HPDE6-E6E7 (cell line): ENCODE results near the gene COX7A2.

ENCODE experiments used
- DNase-seq: peaks from one replicate; pipeline ENCODE4 v3.0.0; 2011; ENCODE audit warnings: missing footprints; ENCODE audit errors: extremely low spot score

COX7A2 gene

DNA sequence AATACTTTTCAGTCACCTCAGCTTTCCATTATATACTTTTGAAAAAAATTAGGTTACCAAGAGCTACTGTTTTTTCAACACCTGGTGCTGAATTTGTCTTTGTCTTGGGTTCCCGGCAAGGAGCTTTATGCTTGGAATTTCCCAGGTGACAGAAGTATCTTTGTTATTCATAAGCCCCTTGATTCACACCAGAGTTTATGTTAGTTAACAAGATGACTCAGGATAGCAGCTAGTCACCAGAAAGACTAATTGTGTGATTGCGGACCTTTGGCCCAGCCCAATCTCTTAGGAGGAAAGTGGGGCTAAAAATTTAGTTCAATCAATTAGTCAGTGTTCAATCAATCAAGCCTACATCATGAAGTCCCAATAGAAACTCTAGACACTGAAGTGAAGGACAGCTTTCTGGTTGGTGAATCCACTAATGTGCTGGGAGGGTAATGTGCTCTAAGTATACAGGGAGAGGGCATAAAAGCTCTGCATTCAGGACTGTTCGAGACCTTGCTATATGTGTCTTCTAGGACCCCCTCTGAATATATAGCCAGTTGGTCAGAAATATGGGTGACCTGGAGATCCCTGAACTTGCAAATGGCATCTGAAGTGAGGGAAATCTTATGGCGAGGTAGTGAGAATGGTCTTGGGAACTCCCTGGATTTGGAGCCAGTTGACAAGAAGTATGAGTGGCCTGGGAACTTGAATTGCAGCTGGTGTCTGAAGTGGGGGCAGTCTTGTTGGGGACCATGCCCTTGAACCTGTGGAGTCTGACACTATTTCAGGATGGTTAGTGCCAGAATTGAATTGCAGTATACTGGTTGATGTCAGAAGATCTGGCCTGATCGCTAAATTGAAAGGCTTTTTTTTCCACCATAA is 24.8 kb upstream of the COX7A2 start:
- no peak for DNase-seq

DNA sequence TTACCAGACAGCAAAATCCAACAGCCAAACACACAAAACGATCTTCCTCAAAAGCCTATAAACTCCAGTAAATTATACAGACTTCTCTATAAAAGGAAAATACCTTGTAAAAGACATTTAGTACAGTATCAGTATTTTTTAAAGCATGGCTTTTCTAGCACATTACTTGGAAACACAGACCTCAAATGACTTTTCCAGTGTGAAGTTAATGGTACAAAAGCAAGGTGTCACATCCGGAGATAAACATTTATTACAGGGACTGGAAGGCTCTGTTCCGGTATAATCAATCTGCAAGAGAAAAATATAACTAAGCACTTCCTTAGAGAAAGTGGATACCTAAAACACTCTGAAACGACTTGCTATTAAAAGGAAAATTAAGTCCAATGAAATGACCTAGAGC is 23.9 kb upstream of the COX7A2 start:
- no peak for DNase-seq

DNA sequence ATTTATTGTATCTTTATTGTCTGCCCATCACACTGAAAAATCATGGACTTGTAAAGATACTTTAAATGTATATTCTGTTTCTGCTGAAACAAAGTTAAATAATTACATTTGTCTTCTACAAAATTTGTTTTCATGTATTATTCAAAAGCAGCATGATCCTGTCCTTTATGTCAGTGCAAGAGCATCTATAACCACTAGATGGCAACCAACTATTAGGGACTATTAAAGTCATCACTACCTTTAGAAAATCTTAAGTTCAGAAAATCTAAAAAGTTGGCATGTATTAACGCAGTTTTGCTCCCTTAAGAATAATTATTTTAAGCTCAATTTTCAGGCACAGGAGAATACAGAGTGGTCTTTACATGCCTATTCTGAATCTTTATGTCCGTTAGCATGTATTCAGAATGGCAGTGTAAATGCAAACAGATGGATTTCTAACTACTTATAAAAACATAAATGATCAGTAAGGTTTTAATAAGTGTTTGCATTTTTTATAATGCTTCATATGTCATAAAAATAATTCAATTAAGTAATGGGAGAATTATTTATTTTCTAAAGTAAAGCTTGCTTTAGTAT is 23.2 kb upstream of the COX7A2 start:
- DNase-seq = no peak

DNA sequence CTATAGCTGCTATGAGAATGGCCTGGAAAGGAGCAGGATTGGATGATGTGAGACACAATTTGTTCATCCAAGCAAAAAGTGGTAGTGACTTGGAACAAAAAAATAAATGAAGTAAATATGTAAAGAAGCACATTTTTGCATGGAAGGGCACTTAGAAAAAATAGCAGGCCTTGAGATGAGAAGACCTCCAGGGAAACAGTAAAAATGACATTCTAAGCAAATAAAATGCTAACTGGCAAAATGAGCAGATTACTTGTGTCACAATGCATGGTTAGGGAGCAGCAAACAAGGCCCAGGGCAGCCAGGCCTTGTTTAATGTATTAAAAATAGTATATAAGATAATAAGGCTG is 19.8 kb upstream of the COX7A2 start:
- no peak for DNase-seq

DNA sequence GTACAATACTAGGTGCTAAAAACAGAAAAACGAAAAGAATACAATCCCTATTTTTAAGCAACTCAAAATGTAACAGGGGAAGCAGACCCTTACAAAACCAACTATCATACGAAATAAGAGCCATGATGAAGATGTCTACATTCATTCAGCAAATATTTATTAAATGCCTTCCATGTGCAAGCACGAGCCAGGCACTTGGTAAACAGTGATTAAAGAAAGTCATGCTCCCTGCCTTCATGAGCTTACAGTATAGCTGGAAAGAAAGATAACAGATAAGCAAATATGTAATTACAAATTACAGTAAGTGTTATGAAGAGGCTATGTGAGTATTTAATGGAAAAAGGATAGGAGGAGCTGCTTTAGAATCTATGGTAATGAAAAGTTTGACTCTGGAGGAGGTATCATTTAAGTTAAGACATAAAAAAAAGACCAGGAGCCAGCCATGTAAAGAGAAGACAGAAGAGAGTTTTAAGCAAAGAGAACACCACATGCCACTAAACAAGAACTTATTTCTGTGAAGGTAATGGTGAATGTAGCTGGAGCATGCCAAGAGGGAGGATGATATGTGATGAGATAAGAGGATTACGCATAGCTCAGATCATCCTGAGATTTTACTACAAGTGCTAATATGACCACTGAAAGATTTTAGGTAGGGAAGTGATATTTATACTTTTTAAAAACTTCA is 19.3 kb upstream of the COX7A2 start:
- no peak for DNase-seq

DNA sequence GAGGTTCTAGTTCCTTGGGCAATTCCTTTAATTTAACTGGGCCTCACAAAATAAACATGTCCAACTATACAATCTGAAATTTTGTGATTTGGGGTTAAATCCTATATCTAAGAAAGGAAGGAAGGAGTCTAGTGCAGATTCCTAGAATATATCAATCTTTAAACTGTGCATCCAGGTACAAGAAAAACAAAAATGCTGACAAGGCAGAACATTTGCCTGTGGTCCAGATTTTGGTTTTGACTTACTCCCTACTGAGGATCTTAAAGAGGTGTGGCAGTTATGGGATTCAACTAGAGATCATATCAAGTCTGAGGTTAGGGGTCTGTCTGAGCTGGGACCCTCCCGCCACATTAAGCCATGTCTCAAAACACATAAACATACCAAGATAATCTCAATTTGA is 17.7 kb upstream of the COX7A2 start:
- no peak for DNase-seq

DNA sequence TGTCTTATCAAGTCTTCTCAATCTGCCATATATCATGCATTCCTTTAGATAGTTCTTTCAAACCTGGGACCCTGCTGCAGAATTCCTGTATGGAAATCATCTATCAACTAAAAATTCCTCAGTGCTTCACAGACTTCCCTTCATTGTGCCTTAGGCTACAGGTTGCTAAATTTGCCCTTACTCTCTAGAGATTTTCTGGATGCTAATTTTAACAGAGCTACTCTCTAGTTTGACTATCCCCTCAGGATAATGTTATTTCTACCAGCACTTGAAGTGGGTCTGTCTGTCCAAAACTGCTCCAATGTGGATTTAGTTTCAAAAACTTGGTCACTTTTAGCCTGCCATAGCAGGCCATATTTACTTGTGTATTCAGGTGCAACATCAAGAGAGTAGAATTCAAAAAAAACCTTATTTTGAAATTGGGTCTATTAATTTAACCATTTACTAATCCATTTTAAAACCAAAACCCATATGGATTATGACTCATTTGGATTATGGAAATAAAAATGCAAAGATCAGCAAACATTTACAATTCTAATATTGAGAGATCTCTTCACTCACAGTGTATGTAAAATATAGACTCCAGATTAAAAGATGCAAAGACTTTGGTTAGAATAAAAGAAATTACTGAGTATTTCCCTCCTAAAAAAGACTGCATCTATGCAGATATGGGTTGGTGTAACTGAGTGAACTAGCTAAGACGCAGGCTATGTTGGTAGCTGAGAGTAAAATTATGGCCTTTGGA is 13.9 kb upstream of the COX7A2 start:
- no peak for DNase-seq

DNA sequence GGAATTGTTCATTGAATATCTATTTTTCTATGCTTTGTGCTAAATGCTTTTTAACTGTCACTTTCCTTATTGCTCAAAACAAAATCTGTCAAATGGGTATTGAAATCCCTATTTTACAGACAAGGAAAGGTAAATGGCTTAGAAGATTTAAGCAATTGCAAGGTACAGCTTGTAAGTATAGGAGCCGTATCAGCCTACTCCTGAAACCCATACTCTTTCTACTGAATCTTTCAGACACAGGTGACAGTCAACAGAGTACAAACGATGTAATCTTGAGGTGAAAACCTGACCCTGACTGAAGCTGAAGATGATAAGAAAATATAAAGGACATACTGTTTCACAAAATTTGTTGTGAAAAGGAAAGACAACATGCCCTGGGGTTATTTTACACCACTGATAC is 7.0 kb upstream of the COX7A2 start:
- no peak for DNase-seq

DNA sequence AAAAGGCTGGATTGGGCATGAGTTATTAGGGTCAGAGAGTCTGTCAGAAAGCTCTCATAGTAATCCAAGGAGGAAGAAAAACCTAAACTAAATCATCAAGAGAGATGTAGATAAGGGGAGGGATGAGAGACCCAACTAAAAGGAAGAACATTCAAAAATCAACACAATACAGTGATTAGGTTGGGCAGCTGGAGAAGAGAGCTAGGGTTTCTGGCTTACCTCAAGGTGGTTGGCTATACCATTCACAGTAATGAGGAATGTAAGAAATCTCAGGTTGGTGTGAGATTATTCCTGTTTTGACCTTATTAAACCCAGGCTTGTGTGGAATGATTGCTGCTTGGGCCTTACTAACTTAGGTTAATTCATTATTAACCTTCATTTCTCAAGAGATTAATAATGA is 6.2 kb upstream of the COX7A2 start:
- DNase-seq = no peak

DNA sequence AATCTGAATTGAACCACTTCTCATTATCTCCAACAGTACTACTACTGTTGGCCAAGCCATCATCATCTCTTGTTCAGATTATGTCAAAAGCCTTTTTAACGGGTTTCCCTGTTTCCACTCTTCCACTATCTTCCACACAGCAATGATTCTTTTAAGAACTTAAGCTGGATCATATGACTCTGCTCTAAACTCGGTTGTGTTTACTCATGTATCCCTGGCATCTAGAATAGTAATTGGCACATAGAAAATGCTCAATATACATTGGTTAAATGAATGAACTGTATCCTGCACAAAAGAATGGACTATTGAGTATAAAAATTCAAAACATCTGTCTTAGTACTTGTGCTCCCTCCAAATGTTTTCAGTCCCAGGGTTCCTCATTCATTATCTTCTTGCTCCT is 2.8 kb upstream of the COX7A2 start:
- no peak for DNase-seq

DNA sequence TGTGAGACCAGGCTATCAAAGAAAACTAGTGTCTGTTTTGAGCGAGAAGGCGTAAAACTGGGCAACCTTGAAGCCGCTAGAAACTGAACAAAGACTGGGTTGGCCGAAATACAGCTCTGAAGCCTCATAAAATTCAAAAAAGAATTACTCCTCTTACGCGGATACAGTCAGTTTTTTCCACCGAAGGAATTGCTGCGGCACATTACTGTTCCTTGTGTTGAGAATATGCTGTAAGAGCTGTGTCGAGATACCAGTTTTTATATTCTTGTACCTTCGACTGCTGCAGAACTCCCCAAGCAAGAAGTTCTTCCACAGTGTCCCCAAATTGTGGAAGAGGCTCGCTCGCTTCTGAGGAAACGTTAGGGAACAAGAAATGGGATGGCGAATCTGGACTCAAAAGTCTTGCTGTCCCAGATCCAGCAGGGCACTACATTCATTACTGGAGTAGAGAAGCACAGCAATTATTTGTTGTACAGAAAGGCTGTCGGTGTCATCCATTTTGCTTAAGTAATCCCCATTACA is 523 bp upstream of the COX7A2 start:
- DNase-seq = no peak

DNA sequence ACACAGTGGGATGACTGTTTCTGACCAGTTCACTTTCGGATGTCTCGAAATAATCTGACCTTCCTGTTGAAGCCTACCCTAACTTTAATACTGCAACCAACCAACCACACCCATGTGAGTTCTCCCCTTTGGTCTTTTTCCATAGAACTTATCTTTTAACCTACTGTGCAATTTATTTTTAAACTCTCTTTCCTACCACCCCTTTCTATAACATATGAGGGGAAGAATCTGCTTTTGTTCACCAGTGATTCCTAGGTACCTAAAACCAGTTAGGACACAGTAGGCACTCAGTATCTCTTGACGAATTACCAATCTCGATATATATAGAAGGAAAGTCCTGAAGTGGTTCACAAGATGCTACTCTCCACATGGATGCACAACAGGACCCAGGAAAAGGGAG is 7.0 kb downstream of the COX7A2 start:
- no peak for DNase-seq

DNA sequence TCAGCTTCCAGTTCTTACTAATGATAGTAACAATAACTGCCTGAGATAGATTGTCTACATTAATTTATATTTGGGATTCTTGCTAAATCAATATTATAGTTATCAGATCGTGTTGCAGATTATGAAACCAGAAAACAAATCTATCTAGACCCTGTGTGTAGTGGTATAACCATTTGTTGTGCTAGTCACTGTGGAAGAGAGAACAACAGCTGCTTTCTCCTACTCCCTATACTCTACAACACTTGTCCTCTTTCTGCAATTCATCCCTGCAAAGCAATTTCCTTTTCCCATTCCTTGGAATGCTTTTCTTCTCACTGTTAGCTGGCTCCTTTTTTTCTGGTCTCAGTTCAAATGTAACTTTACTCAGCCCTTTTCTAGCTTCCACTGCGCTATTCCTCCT is 8.3 kb downstream of the COX7A2 start:
- DNase-seq = no peak

DNA sequence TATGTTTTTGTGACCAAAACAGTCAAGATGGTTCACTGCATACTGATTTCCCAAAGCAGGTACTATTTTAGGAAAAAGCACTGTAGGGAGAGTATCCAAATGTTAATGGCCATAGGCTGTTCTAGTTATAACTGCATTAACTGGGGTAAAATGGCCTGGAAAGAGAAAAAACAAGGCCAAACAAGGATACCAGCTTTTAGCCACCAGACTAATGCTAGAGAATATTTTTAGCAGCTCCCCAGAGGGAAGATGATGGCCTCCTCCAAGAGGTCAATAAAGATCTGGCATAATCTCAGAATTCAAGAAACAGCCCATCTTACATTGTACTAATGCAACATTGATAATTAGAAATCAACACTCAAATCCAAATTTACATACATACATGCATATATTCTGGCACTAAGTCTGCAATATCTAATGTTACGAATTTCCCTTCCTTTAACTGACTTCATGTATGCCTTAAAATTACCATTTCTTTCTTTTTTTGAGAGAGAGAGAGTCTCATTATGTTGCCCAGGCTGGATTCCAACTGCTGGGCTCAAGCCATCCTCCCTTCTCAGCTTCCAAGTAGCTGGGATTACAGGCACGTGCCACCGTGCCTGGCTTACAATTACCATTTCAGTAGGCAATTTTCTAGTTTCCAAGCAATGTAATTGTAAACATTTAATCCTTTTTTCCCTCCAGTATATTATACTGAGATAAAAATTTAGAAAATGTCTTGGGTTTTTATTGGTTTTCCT is 9.3 kb downstream of the COX7A2 start:
- no peak for DNase-seq

DNA sequence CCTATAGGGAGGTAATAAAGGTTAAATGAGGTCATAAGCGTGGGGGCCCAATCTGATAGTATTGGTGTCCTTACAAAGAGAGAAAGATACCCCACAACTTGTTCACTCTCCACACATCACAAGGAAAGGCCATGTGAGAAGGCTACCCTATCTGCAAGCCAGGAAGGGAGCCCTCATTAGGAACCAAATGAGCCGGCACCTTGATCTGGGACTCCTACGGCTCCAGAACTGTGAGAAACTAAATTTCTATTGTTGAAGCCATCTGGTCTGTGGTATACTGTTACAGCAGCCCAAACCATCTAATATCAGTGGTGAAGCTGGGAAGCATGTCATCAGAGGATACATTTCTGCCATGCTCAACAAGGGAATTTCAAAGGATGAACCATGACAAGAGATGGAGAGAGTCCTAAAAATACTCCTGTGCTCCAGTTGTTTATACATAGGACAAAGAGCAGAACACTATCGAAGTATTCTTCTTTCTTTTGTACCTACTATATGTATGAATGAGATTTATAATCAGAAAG is 10.4 kb downstream of the COX7A2 start:
- no peak for DNase-seq

DNA sequence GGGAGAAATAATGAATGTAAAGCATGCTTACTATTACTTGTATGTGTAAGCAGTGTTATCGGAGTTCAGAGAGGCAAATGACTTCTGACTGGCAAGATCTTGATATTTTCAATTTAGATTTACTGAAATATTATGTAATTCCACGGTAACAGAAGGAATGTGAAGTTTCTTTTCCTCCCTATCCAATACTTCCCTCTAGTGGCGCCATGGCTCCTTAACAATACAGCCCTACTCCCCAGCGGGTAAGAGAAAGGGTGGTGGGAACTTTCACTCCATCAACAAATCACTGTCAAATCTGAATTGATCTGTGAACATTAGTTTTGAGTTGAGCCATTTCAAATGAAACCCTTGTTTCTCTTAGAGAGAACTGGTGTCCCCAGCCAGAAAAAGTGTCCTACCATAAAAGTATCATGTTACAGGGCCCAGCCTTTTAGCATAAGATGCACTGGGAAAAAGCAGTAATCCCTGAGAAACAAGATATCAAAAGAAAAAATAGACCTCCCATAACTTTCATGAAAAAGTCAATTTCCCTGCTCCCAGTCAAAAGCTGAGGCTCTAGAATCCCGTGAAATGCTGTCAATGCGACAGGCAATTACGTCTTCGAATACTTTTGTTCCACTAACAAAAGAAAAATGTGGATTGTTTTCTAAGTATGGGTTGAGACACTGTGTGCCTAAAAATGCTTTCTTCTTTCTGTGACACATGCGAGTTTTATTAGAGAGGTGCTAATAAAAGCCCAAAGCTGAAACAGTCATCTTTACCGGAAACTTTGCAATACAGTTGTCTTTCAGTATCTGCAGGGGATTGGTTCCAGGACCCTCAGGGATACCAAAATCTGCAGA is 12.9 kb downstream of the COX7A2 start:
- DNase-seq = peak; percentile 58

DNA sequence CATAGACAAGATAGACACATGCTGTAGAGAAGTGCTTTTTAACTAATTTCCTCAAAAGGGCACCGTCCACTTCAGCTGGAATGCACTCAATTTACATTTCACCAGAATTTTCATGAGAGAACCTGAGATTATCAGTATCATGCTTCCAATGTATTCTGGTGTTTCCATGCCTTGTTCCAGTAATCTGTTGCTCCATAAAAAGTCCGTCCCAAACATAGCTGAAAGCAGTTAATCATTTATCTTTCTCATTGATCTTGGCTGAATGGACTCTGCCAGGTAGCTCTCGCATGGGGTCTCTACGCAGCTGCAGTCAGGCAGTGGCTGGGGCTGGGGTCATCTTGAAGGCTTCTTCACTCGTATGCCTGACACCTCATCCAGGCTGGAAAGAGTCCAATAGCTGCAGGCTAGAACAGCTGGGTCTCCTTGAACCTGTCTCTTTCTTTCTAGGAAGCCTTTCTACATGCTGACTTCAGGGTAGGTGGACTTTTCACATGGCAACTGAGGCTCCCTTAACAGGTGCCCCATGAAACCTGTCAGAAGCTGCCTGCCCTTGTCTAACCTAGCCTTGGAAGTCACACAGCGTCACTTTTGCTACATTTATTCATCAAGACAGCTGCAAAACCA is 19.2 kb downstream of the COX7A2 start:
- no peak for DNase-seq

DNA sequence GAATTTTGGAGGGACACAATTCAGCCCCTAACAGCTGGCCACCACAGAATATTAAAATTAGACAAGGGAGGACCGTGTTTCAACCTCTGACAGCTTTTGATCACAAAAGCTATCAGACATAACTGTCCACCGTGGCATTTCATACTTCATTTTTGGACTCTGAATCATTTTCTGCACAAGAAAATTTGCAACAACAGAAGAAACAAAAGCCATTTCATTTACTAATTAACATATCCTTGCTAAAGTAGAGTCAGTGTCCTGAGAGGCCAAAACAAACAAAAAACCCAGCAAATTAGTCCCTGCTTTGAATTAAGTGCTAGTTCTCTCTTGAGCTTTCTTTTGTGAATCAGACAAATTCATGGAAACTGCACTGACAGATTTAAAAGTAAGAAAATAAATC is 20.2 kb downstream of the COX7A2 start:
- no peak for DNase-seq

DNA sequence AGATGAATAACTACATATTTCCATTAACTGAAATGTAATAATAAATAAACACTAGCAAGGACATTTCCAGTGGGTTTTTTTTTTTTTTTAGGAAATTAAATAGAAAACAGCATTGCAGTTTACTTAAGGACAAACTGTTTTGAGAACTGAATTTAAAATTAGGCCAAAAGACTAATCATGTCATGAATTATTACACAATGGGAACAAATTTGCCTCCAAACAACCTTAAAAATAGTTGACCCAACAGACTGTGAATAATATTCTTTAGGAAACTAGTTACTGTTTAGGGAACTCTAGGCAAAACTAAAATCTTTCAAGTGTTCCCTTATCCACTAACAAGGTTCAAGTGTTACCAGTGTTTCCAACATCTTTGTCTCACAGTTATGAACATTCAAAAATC is 21.3 kb downstream of the COX7A2 start:
- DNase-seq = no peak

DNA sequence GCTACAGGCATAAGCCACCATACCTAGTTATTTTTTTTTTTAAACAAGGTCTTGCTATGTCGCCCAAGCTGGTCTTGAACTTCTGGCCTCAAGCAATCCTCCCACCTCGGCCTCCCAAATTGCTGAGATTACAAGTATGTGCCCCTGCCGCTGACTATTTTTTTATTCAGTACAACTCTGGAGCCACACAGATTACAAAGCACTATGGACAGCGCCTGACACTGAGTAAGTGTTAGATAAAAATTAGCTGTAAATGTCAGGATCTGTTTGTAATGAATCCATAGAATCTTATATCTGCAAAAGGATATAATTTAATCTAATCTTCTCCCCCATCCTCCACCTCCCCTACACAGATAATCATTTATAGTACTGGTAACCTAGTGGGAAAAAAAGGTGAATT is 22.5 kb downstream of the COX7A2 start:
- DNase-seq = no peak
